Panc1 (cell line): ENCODE measurements around the gene NAA40.

Experiments used
- CTCF ChIP-seq: fragments of 450-650 bp; IDR thresholded peaks from 2 replicates; pipeline ENCODE4 v1.5.1; 2017; ENCODE audit warnings: mild to moderate bottlenecking
- POLR2AphosphoS5 ChIP-seq: IDR thresholded peaks from 2 replicates; pipeline ENCODE4 v1.6.1; 2012; ENCODE audit warnings: mild to moderate bottlenecking, low read depth, low read length, moderate library complexity
- REST ChIP-seq, 2 experiments: IDR thresholded peaks; 2 replicates each; pipeline ENCODE4 v1.6.1; 2011 to 2012; ENCODE audit warnings: low read depth in 2 of 2, control low read depth in 1 of 2, low read length in 1 of 2, mild to moderate bottlenecking in 1 of 2, moderate library complexity in 1 of 2; ENCODE audit not compliant: insufficient read depth in 1 of 2
- SIN3A ChIP-seq: IDR thresholded peaks from 2 replicates; pipeline ENCODE4 v1.6.1; 2012; ENCODE audit warnings: low read depth, mild to moderate bottlenecking, low read length, moderate library complexity, borderline replicate concordance; ENCODE audit not compliant: insufficient read depth
- TCF7L2 ChIP-seq: IDR thresholded peaks from 2 replicates; pipeline ENCODE4 v1.6.1; 2011; ENCODE audit warnings: mild to moderate bottlenecking, low read depth, low read length, inconsistent platforms

- TF ChIP-seq CTCF (peak; percentile 32; the same call in 1 of the 2 replicates), POLR2AphosphoS5 (no peak), REST (IDR thresholded peaks at IDR 0.05; ENCODE audit: insufficient read depth in 1 of 2, low read depth in 2 of 2, low read length in 1 of 2) (no peak), SIN3A (no peak), TCF7L2 (no peak)
Observed at GRCh38 chr11:64000740-64001483, 62.1 kb downstream of the NAA40 start.
